ENCODE results near the gene SLN.

DNA sequence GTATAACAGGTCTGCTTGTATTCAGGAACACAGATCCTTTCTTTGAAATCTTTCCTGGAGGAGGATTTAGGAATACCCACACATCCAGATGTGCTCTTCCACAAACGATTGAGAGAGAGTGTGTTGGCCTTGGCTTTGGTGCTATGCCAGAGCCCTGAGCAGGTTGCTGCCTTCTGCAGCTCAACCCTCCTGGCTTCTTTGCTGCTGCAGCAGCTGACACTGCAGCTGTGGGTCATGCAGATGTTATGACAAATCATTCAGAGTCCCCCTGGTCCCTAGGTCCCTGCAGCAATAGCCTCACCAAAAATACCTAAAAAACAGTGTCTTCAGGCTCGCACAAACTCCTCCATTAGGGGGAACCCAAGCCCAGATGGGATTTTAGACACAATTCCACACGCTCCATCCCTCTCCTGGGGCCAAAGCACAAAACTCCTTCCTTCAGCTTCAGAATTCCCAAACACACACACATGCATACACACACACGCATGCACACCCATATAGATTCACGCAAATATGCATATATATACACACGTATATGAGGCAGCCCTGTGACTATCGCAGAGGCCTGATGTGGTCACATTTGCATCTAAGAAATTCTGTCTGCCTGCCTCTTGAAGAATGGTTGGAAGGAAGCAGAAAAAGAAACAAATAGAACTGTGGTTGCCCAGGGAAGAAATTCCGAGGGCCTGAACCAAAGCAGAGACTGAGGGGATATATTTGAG, 35.4 kb downstream of the SLN start:
- no peak for TF ChIP-seq ZNF830 (tag by site-specific recombination; IDR thresholded peaks at IDR 0.05; ENCODE audit: low read depth)
- TF ChIP-seq GLIS1 (tag by site-specific recombination; IDR thresholded peaks at IDR 0.05): no peak
- TF ChIP-seq, protein P1, sequence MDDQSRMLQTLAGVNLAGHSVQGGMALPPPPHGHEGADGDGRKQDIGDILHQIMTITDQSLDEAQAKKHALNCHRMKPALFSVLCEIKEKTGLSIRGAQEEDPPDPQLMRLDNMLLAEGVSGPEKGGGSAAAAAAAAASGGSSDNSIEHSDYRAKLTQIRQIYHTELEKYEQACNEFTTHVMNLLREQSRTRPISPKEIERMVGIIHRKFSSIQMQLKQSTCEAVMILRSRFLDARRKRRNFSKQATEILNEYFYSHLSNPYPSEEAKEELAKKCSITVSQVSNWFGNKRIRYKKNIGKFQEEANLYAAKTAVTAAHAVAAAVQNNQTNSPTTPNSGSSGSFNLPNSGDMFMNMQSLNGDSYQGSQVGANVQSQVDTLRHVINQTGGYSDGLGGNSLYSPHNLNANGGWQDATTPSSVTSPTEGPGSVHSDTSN (CRISPR knock-in tag; IDR thresholded peaks at IDR 0.05): no peak
- TF ChIP-seq, protein P2, sequence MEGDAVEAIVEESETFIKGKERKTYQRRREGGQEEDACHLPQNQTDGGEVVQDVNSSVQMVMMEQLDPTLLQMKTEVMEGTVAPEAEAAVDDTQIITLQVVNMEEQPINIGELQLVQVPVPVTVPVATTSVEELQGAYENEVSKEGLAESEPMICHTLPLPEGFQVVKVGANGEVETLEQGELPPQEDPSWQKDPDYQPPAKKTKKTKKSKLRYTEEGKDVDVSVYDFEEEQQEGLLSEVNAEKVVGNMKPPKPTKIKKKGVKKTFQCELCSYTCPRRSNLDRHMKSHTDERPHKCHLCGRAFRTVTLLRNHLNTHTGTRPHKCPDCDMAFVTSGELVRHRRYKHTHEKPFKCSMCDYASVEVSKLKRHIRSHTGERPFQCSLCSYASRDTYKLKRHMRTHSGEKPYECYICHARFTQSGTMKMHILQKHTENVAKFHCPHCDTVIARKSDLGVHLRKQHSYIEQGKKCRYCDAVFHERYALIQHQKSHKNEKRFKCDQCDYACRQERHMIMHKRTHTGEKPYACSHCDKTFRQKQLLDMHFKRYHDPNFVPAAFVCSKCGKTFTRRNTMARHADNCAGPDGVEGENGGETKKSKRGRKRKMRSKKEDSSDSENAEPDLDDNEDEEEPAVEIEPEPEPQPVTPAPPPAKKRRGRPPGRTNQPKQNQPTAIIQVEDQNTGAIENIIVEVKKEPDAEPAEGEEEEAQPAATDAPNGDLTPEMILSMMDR (tag by site-specific recombination; IDR thresholded peaks at IDR 0.05): no peak
- no peak for TF ChIP-seq ZNF140 (tag by site-specific recombination; IDR thresholded peaks at IDR 0.05)
- TF ChIP-seq GLIS2 (tag by site-specific recombination; IDR thresholded peaks at IDR 0.05): no peak
- no peak for TF ChIP-seq ZNF24 (tag by site-specific recombination; IDR thresholded peaks at IDR 0.05)
- TF ChIP-seq, protein P3, sequence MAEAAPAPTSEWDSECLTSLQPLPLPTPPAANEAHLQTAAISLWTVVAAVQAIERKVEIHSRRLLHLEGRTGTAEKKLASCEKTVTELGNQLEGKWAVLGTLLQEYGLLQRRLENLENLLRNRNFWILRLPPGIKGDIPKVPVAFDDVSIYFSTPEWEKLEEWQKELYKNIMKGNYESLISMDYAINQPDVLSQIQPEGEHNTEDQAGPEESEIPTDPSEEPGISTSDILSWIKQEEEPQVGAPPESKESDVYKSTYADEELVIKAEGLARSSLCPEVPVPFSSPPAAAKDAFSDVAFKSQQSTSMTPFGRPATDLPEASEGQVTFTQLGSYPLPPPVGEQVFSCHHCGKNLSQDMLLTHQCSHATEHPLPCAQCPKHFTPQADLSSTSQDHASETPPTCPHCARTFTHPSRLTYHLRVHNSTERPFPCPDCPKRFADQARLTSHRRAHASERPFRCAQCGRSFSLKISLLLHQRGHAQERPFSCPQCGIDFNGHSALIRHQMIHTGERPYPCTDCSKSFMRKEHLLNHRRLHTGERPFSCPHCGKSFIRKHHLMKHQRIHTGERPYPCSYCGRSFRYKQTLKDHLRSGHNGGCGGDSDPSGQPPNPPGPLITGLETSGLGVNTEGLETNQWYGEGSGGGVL (tag by site-specific recombination; IDR thresholded peaks at IDR 0.05): no peak
- TF ChIP-seq ZNF792 (tag by site-specific recombination; IDR thresholded peaks at IDR 0.05): no peak
- no peak for TF ChIP-seq ZNF416 (tag by site-specific recombination; IDR thresholded peaks at IDR 0.05)
- no peak for TF ChIP-seq ZBTB17 (tag by site-specific recombination; IDR thresholded peaks at IDR 0.05)
- no peak for TF ChIP-seq ZNF426 (tag by site-specific recombination; IDR thresholded peaks at IDR 0.05)

All from HEK293 (cell line).